ENCODE results near the gene DIP2A. TPM values are rescaled to one million over a fixed set of nuclear protein-coding genes. Genes with fewer than 3 reads are reported as not detected.

DIP2A gene
- total and polyA plus RNA-seq, 7 donors = 9.0 to 49.3 (median 25.0) TPM

GRCh38 chr21:46562964-46563607 lies 104.4 kb downstream of the DIP2A start:
- no peak for DNase-seq
- TF ChIP-seq CTCF (IDR thresholded peaks at IDR 0.05) (no peak), EP300 (IDR thresholded peaks at IDR 0.05) (no peak), POLR2A (IDR thresholded peaks at IDR 0.05) (no peak), POLR2AphosphoS5 (IDR thresholded peaks at IDR 0.05) (no peak)
- Histone ChIP-seq H3K4me3 (no peak overlapping the region), H3K27ac (no peak overlapping the region), H3K36me3 (peaks cover 0 to 98% (median 36%) of the 10 kb centered on the region in 4 donors), H3K27me3 (no peaks in the 10 kb centered on the region), H3K9me3 (no peaks in the 10 kb centered on the region), H3K4me1 (no peaks in the 10 kb centered on the region)
- 86 to 89% methylated on average over 14 of the region's 14 CpGs for WGBS, 2 donors
- intact Hi-C loops (cut with DNase I) = no loop called here

- no peak for DNase-seq
- no peaks in the 10 kb centered on the region for H3K9me3 ChIP-seq
- no peaks in the 10 kb centered on the region for H3K4me1 ChIP-seq
- no peak overlapping the region for H3K4me3 ChIP-seq
- no peak overlapping the region for H3K27ac ChIP-seq
- intact Hi-C loops (cut with DNase I) = no loop called here
- H3K36me3 ChIP-seq = peaks cover 0 to 96% (median 35%) of the 10 kb centered on the region in 4 donors
- no peaks in the 10 kb centered on the region for H3K27me3 ChIP-seq
- WGBS, 2 donors = 92 to 93% methylated on average over 10 of the region's 10 CpGs
- TF ChIP-seq POLR2A (IDR thresholded peaks at IDR 0.05) (no peak), EP300 (IDR thresholded peaks at IDR 0.05) (no peak), CTCF (IDR thresholded peaks at IDR 0.05) (no peak), POLR2AphosphoS5 (IDR thresholded peaks at IDR 0.05) (no peak)
Observed at GRCh38 chr21:46564391-46564790, 105.7 kb downstream of the DIP2A start.

- Histone ChIP-seq H3K4me3 (no peak overlapping the region), H3K36me3 (peaks cover 11 to 95% (median 32%) of the 10 kb centered on the region in 4 donors), H3K4me1 (no peaks in the 10 kb centered on the region), H3K9me3 (peaks cover 0 to 7% (median 0%) of the 10 kb centered on the region in 4 donors), H3K27ac (no peak overlapping the region), H3K27me3 (no peaks in the 10 kb centered on the region)
- 88 to 92% methylated on average over 15 of the region's 15 CpGs for WGBS, 2 donors
- no peak for TF ChIP-seq POLR2A (IDR thresholded peaks at IDR 0.05)
- no peak for TF ChIP-seq EP300 (IDR thresholded peaks at IDR 0.05)
- TF ChIP-seq CTCF (IDR thresholded peaks at IDR 0.05) = no peak
- TF ChIP-seq POLR2AphosphoS5 (IDR thresholded peaks at IDR 0.05) = no peak
- intact Hi-C loops (cut with DNase I) = no loop called here
- DNase-seq = no peak
Observed at GRCh38 chr21:46567348-46567747, 108.7 kb downstream of the DIP2A start.

- H3K9me3 ChIP-seq = peaks cover 0 to 7% (median 0%) of the 10 kb centered on the region in 4 donors
- no peaks in the 10 kb centered on the region for H3K27me3 ChIP-seq
- DNase-seq = no peak
- no peak overlapping the region for H3K4me3 ChIP-seq
- intact Hi-C loops (cut with DNase I) = no loop called here
- H3K36me3 ChIP-seq = peaks cover 11 to 89% (median 32%) of the 10 kb centered on the region in 4 donors
- WGBS, 2 donors = 94 to 97% methylated on average over 4 of the region's 4 CpGs
- TF ChIP-seq POLR2AphosphoS5 (IDR thresholded peaks at IDR 0.05) (no peak), CTCF (IDR thresholded peaks at IDR 0.05) (no peak), POLR2A (IDR thresholded peaks at IDR 0.05) (no peak), EP300 (IDR thresholded peaks at IDR 0.05) (no peak)
- H3K27ac ChIP-seq = no peak overlapping the region
- H3K4me1 ChIP-seq = no peaks in the 10 kb centered on the region
Observed at GRCh38 chr21:46568562-46568961, 109.9 kb downstream of the DIP2A start.

GRCh38 chr21:46569081-46569480 lies 110.4 kb downstream of the DIP2A start:
- peaks cover 0 to 7% (median 0%) of the 10 kb centered on the region in 4 donors for H3K9me3 ChIP-seq
- no peaks in the 10 kb centered on the region for H3K4me1 ChIP-seq
- no peaks in the 10 kb centered on the region for H3K27me3 ChIP-seq
- H3K36me3 ChIP-seq = peaks cover 11 to 84% (median 32%) of the 10 kb centered on the region in 4 donors
- WGBS, 2 donors = 97% methylated on average over 1 of the region's 1 CpG
- DNase-seq = no peak
- TF ChIP-seq EP300 (IDR thresholded peaks at IDR 0.05) = no peak
- TF ChIP-seq CTCF (IDR thresholded peaks at IDR 0.05) = no peak
- no peak for TF ChIP-seq POLR2A (IDR thresholded peaks at IDR 0.05)
- no peak for TF ChIP-seq POLR2AphosphoS5 (IDR thresholded peaks at IDR 0.05)
- intact Hi-C loops (cut with DNase I) = no loop called here
- no peak overlapping the region for H3K27ac ChIP-seq
- H3K4me3 ChIP-seq = no peak overlapping the region
